Colonic mucosa (tissue), 4 donors: ENCODE measurements around the gene RPS27L. TPM values are rescaled to one million over a fixed set of nuclear protein-coding genes. Genes with fewer than 3 reads are reported as not detected.

Experiments used
- DNase-seq: peaks from one replicate; pipeline ENCODE4 v3.0.0-alpha.2; 2020
- H3K27ac ChIP-seq: fragments of 200-600 bp; one replicate; pipeline ENCODE4 v1.8.0; 2021
- H3K27me3 ChIP-seq: fragments of 200-600 bp; one replicate; pipeline ENCODE4 v1.8.0; 2021
- H3K36me3 ChIP-seq: fragments of 200-600 bp; one replicate; pipeline ENCODE4 v1.8.0; 2021
- H3K4me1 ChIP-seq: fragments of 200-600 bp; one replicate; pipeline ENCODE4 v1.8.0; 2021; ENCODE audit warnings: mild to moderate bottlenecking
- H3K4me3 ChIP-seq: fragments of 200-600 bp; one replicate; pipeline ENCODE4 v1.8.0; 2021
- H3K9ac ChIP-seq, 2 donors: one replicate each; pipeline ENCODE4 v1.7.0; 2013; ENCODE audit warnings: control low read depth in 2 of 2, low read depth in 2 of 2, low read length in 2 of 2
- H3K9me3 ChIP-seq: fragments of 200-600 bp; one replicate; pipeline ENCODE4 v1.8.0; 2021
- intact Hi-C: fragments of 100-400 bp; cut with DNase I; formaldehyde crosslinking; loops from one replicate; pipeline ENCODE4 v1.14.1; 2022
- total RNA-seq, 2 donors: library from RNA; stranded (reverse); fragmentation: NEBNext Ultra II Directional in 1 of 2; extraction: Animal tissue kit (Norgen Biotek cat#: 25700) in 1 of 2; gene quantifications; one replicate each; pipeline ENCODE4 v1.2.1, GENCODE V29; 2021
- TF ChIP-seq, protein P1 (sequence below): fragments of 200-600 bp; IDR thresholded peaks from one replicate; pipeline ENCODE4 v1.8.0; 2022; ENCODE audit warnings: antibody characterized with exemption, mild to moderate bottlenecking
- donor health status: healthy.
- donor health status: DM: no; HTN: no; CAD: no.
- donor health status: DM: no; HTN: no; CAD: no.

RPS27L gene
- total RNA-seq, 2 donors from 2014 or later, result 205 to 269 TPM

DNA sequence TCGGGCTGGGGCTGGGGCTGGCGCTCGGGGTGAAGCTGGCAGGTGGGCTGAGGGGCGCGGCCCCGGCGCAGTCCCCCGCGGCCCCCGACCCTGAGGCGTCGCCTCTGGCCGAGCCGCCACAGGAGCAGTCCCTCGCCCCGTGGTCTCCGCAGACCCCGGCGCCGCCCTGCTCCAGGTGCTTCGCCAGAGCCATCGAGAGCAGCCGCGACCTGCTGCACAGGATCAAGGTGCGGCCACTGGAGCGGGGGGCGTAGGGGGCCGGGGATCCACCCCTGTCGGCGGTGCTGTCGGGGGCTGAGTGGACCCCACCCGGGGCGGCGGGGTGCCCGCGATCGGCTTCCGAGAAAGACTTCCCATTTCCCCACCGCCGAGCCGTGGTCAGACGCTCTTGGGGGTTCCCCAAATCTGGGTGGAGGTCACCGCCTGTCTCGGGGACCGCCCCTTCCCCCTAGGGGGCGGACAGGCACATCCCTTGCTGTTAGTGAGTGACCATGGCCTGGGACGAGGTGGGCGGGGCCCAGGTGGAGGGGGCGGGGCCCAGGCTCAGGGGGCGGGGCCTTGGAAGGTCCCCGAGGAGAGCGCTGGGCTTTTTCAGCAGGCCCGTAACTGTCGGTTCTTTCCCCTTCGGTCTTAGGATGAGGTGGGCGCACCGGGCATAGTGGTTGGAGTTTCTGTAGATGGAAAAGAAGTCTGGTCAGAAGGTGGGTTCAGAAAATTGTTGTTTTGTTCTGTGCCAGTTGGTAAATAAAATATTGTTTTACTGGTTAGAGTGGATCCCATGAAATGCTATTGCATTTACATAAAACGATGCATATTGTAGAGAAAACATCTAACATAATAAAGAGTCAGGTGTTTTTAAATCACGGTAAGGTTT is 35.0 kb downstream of the RPS27L start:
- peak; percentile 83 for DNase-seq
- intact Hi-C loops, result no loop called here
- H3K36me3 ChIP-seq, result no peaks in the 10 kb centered on the region

DNA sequence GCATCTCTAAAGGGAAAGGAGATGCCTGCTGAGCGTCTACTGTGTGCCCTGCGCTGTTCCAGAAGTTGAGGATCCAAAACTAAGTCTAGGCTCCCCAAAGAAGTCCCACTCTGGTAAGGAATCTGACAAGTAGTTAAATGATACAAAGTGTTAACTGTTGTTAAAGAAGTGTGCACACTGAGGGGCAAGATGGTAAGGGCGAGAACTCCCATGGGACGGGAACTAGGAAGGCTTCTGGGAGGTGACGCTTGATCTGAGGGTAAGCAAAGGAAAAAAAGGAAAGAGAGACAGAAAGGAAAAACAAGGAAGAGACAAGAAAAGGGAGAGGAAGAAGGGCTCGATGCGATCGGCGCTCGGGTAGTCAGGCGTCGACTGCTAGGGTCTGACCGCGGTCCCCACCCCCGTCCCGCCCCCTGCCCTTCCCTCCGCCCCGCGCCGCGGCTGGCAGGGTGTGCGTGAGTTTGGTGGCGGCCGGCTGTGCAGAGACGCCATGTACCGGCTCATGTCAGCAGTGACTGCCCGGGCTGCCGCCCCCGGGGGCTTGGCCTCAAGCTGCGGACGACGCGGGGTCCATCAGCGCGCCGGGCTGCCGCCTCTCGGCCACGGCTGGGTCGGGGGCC is 35.8 kb downstream of the RPS27L start, which contains the start of gene LACTB:
LACTB (plus strand) TSS at position 480 of the 620 bp plus-strand sequence; CDS start at position 491, 11 bp downstream.
- intact Hi-C loops, result no loop called here
- no peaks in the 10 kb centered on the region for H3K27me3 ChIP-seq
- TF ChIP-seq, protein P1, sequence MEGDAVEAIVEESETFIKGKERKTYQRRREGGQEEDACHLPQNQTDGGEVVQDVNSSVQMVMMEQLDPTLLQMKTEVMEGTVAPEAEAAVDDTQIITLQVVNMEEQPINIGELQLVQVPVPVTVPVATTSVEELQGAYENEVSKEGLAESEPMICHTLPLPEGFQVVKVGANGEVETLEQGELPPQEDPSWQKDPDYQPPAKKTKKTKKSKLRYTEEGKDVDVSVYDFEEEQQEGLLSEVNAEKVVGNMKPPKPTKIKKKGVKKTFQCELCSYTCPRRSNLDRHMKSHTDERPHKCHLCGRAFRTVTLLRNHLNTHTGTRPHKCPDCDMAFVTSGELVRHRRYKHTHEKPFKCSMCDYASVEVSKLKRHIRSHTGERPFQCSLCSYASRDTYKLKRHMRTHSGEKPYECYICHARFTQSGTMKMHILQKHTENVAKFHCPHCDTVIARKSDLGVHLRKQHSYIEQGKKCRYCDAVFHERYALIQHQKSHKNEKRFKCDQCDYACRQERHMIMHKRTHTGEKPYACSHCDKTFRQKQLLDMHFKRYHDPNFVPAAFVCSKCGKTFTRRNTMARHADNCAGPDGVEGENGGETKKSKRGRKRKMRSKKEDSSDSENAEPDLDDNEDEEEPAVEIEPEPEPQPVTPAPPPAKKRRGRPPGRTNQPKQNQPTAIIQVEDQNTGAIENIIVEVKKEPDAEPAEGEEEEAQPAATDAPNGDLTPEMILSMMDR, result no peak

More for the DNA sequence above, 35.0 kb downstream of the RPS27L start:
- Histone ChIP-seq H3K27me3 (no peaks in the 10 kb centered on the region), H3K27ac (peak overlapping the region; percentile 97), H3K4me3 (peak overlapping the region; percentile 96), H3K9ac (peak overlapping the region; percentile 64 to 97), H3K4me1 (no peaks in the 10 kb centered on the region), H3K9me3 (no peaks in the 10 kb centered on the region)
- TF ChIP-seq, protein P1, result peak; percentile 13

DNA sequence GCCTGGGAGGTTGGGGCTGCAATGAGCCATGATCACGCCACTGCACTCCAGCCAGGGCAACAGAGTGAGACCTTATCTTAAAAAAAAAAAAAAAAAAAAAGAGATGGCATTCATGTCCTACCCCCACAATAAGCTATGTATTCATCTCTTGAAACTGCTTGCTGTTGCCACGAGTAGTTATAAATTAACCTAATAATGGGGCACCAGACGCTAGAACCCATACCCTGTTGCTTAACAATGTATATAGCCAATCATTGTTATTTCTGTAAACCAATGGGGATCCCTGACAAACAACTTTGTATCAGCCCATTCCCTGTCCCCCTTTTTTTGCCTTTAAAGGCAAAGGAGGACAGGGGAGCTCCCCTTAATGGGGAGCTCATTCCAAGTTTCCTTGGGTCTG is 38.4 kb downstream of the RPS27L start:
- TF ChIP-seq, protein P1, result no peak
- Histone ChIP-seq H3K4me3 (no peak overlapping the region), H3K4me1 (no peaks in the 10 kb centered on the region), H3K9ac (no peak overlapping the region), H3K36me3 (no peaks in the 10 kb centered on the region), H3K27me3 (no peaks in the 10 kb centered on the region), H3K9me3 (no peaks in the 10 kb centered on the region), H3K27ac (no peak overlapping the region)
- no peak for DNase-seq
- intact Hi-C loops, result no loop called here

More for the DNA sequence above, 35.8 kb downstream of the RPS27L start, which contains the start of gene LACTB:
- Histone ChIP-seq H3K4me3 (peak within 1 kb of the TSS; percentile 96), H3K9me3 (no peaks in the 10 kb centered on the region), H3K36me3 (no peaks in the 10 kb centered on the region), H3K4me1 (no peaks in the 10 kb centered on the region), H3K27ac (peak within 1 kb of the TSS; percentile 97), H3K9ac (peak within 1 kb of the TSS; percentile 64 to 97)
- DNase-seq, result peak; percentile 90

DNA sequence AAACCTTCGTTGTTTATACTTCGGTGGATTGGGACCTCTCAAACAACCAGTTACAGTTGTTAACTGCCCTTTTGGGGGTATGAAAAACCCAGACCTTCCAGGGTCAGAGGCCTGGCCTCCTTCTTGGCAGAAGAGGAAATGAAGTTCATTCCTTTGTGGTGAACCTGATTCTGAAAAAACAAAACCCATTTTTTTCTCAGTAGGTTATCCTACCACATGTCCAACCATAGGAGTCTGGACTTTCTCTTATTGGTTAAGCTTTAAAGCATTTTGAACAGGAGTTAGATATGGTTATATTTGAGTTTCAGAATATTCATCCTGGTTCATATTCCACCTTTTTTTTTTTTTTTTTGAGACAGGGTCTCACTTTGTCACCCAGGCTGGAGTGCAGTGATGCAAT is 42.8 kb downstream of the RPS27L start:
- Histone ChIP-seq H3K9me3 (no peaks in the 10 kb centered on the region), H3K36me3 (no peaks in the 10 kb centered on the region), H3K4me3 (no peak overlapping the region), H3K9ac (no peak overlapping the region), H3K27me3 (no peaks in the 10 kb centered on the region), H3K4me1 (no peaks in the 10 kb centered on the region), H3K27ac (no peak overlapping the region)
- intact Hi-C loops, result no loop called here
- TF ChIP-seq, protein P1, result no peak
- DNase-seq, result no peak

DNA sequence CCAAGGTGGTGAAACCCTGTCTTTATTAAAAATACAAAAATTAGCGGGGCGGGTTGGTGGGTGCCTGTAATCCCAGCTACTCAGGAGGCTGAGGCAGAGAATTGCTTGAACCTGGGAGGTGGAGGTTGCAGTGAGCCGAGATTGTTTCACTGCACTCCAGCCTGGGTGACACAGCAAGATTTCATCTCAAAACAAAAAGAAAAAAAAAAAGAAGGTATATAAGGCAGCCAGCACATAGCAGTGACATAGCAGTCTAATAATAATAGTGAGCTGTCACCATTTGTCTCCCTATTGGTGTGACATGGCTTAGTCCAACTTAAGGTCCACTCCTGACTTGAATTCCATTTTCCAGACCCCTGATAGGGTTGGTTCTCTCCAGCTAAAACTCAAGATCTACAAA is 44.4 kb downstream of the RPS27L start:
- Histone ChIP-seq H3K4me3 (no peak overlapping the region), H3K27ac (no peak overlapping the region), H3K9ac (no peak overlapping the region), H3K36me3 (no peaks in the 10 kb centered on the region), H3K4me1 (no peaks in the 10 kb centered on the region), H3K9me3 (no peaks in the 10 kb centered on the region), H3K27me3 (no peaks in the 10 kb centered on the region)
- TF ChIP-seq, protein P1, result no peak
- no peak for DNase-seq
- intact Hi-C loops, result no loop called here
